HCT116 (cell line): ENCODE data around the gene FBXW4.

Experiments used
- EGR1 ChIP-seq: IDR thresholded peaks from 2 replicates; pipeline ENCODE4 v1.6.1; 2012; ENCODE audit warnings: low read depth
- EZH2 ChIP-seq: fragments of 200-600 bp; sonication (generic); IDR thresholded peaks from 2 replicates; pipeline ENCODE4 v1.6.1; 2017; ENCODE audit warnings: antibody characterized with exemption, mixed run types
- FOSL1 ChIP-seq: IDR thresholded peaks from 2 replicates; pipeline ENCODE4 v1.6.1; 2012; ENCODE audit warnings: low read depth
- POLR2A ChIP-seq: IDR thresholded peaks from 2 replicates; pipeline ENCODE4 v1.7.0; 2011; ENCODE audit warnings: borderline replicate concordance; ENCODE audit not compliant: insufficient read depth, insufficient read length; ENCODE audit errors: extremely low read depth
- POLR2AphosphoS5 ChIP-seq: IDR thresholded peaks from 2 replicates; pipeline ENCODE4 v1.6.1; 2011; ENCODE audit warnings: mild to moderate bottlenecking, low read depth, low read length, moderate library complexity
- RAD21 ChIP-seq: IDR thresholded peaks from 2 replicates; pipeline ENCODE4 v1.6.1; 2012; ENCODE audit warnings: low read depth, mild to moderate bottlenecking
- SP1 ChIP-seq: IDR thresholded peaks from 2 replicates; pipeline ENCODE4 v1.6.1; 2012; ENCODE audit warnings: low read depth
- YY1 ChIP-seq: IDR thresholded peaks from 2 replicates; pipeline ENCODE4 v1.6.1; 2011; ENCODE audit warnings: low read length, low read depth, moderate library complexity, mild to moderate bottlenecking; ENCODE audit not compliant: insufficient replicate concordance; ENCODE audit errors: extremely low read depth
- TF ChIP-seq, protein P1 (sequence below), 3 experiments: fragments of 200-600 bp in 1 of 3; sonication (generic) in 1 of 3; IDR thresholded peaks in 2 of 3; conservative IDR thresholded peaks in 1 of 3; 2 replicates each; pipeline ENCODE4 v1.5.1; 2012 to 2017; ENCODE audit warnings: low read depth in 2 of 3, low read length in 2 of 3, antibody characterized with exemption in 1 of 3, borderline replicate concordance in 1 of 3, control low read depth in 1 of 3, mild to moderate bottlenecking in 1 of 3, mixed read lengths in 1 of 3, mixed run types in 1 of 3, moderate library complexity in 1 of 3; ENCODE audit not compliant: insufficient read depth in 1 of 3
- TF ChIP-seq, protein P2 (sequence below): IDR thresholded peaks from 2 replicates; pipeline ENCODE4 v1.6.1; 2012
- TF ChIP-seq, protein P3 (sequence below): IDR thresholded peaks from 2 replicates; pipeline ENCODE4 v1.6.1; 2012; ENCODE audit warnings: low read depth
- TF ChIP-seq, protein P4 (sequence below): IDR thresholded peaks from 2 replicates; pipeline ENCODE4 v1.6.1; 2012

DNA sequence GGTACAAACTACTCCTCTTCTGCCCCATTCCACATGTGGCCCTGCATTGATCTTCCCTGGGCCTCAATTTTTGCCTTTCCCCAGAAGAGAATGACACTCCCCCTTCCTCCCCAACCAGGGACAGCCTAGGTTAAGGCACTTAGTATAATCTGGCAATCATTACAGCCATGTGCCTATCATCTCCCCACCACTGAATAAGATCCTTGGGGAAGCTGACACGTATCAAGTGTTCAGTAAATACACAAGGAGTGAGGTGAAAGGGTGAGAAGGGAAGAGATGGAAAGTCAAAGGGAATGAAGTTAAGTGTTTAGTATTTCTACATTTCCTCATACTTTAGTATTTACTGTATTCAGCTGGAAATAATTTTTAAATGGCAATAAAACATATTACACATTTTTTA lies 31.9 kb downstream of the FBXW4 start:
- TF ChIP-seq, protein P1, sequence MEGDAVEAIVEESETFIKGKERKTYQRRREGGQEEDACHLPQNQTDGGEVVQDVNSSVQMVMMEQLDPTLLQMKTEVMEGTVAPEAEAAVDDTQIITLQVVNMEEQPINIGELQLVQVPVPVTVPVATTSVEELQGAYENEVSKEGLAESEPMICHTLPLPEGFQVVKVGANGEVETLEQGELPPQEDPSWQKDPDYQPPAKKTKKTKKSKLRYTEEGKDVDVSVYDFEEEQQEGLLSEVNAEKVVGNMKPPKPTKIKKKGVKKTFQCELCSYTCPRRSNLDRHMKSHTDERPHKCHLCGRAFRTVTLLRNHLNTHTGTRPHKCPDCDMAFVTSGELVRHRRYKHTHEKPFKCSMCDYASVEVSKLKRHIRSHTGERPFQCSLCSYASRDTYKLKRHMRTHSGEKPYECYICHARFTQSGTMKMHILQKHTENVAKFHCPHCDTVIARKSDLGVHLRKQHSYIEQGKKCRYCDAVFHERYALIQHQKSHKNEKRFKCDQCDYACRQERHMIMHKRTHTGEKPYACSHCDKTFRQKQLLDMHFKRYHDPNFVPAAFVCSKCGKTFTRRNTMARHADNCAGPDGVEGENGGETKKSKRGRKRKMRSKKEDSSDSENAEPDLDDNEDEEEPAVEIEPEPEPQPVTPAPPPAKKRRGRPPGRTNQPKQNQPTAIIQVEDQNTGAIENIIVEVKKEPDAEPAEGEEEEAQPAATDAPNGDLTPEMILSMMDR (IDR thresholded peaks at IDR 0.05 in 2 of 3, conservative IDR thresholded peaks at IDR 0.05 in 1 of 3; ENCODE audit: borderline replicate concordance in 1 of 3, insufficient read depth in 1 of 3, low read depth in 2 of 3, low read length in 2 of 3): no peak
- no peak for TF ChIP-seq POLR2A
- no peak for TF ChIP-seq SP1
- no peak for TF ChIP-seq EZH2
- TF ChIP-seq, protein P2, sequence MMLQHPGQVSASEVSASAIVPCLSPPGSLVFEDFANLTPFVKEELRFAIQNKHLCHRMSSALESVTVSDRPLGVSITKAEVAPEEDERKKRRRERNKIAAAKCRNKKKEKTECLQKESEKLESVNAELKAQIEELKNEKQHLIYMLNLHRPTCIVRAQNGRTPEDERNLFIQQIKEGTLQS: no peak
- TF ChIP-seq POLR2AphosphoS5: no peak
- TF ChIP-seq, protein P3, sequence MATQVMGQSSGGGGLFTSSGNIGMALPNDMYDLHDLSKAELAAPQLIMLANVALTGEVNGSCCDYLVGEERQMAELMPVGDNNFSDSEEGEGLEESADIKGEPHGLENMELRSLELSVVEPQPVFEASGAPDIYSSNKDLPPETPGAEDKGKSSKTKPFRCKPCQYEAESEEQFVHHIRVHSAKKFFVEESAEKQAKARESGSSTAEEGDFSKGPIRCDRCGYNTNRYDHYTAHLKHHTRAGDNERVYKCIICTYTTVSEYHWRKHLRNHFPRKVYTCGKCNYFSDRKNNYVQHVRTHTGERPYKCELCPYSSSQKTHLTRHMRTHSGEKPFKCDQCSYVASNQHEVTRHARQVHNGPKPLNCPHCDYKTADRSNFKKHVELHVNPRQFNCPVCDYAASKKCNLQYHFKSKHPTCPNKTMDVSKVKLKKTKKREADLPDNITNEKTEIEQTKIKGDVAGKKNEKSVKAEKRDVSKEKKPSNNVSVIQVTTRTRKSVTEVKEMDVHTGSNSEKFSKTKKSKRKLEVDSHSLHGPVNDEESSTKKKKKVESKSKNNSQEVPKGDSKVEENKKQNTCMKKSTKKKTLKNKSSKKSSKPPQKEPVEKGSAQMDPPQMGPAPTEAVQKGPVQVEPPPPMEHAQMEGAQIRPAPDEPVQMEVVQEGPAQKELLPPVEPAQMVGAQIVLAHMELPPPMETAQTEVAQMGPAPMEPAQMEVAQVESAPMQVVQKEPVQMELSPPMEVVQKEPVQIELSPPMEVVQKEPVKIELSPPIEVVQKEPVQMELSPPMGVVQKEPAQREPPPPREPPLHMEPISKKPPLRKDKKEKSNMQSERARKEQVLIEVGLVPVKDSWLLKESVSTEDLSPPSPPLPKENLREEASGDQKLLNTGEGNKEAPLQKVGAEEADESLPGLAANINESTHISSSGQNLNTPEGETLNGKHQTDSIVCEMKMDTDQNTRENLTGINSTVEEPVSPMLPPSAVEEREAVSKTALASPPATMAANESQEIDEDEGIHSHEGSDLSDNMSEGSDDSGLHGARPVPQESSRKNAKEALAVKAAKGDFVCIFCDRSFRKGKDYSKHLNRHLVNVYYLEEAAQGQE: no peak
- TF ChIP-seq FOSL1: no peak
- TF ChIP-seq, protein P4, sequence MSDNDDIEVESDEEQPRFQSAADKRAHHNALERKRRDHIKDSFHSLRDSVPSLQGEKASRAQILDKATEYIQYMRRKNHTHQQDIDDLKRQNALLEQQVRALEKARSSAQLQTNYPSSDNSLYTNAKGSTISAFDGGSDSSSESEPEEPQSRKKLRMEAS: no peak
- TF ChIP-seq EGR1: no peak
- no peak for TF ChIP-seq RAD21
- TF ChIP-seq YY1: no peak
